H1 (cell line): Measurements from ENCODE around the gene DLL1. TPM values are rescaled to one million over a fixed set of nuclear protein-coding genes. Genes with fewer than 3 reads are reported as not detected.

Experiments
- ASH2L ChIP-seq: fragments of 200-600, 300-600 bp; sonication (generic); IDR thresholded peaks from one replicate; pipeline ENCODE4 v1.7.1; 2017; ENCODE audit warnings: low read length
- BRCA1 ChIP-seq: IDR thresholded peaks from 2 replicates; pipeline ENCODE4 v1.6.1; 2012; ENCODE audit warnings: low read depth, low read length, improper control_type of control experiment
- CREB1 ChIP-seq: IDR thresholded peaks from 2 replicates; pipeline ENCODE4 v1.6.1; 2012; ENCODE audit warnings: inconsistent platforms
- CTBP2 ChIP-seq: IDR thresholded peaks from 2 replicates; pipeline ENCODE4 v1.7.0; 2011; ENCODE audit warnings: borderline replicate concordance, mild to moderate bottlenecking, moderate library complexity, mixed read lengths, low read length; ENCODE audit not compliant: insufficient read depth, insufficient read length
- KDM4A ChIP-seq: IDR thresholded peaks from one replicate; pipeline ENCODE4 v1.7.1; 2012; ENCODE audit warnings: low read depth, mild to moderate bottlenecking, moderate library complexity, low read length, inconsistent platforms; ENCODE audit not compliant: severe bottlenecking
- TAF7 ChIP-seq: optimal IDR thresholded peaks from 2 replicates; pipeline ENCODE3; 2011; ENCODE audit warnings: low read depth, mild to moderate bottlenecking, inconsistent platforms, low read length, moderate library complexity, borderline replicate concordance
- polyA plus RNA-seq, 7 experiments: library from polyadenylated mRNA; depleted of rRNA in 3 of 7; stranded (reverse) in 5 of 7; unstranded in 2 of 7; fragments of >200 nt in 5 of 7; fragments of 200-250 nt in 2 of 7; gene quantifications; 1 replicate in 5 of 7; 2 replicates in 1 of 7; 4 replicates in 1 of 7; pipeline versions ENCODE4 v1.2.1 to v1.2.3, GENCODE V29; 2011 to 2013; ENCODE audit warnings: missing spikeins in 2 of 7, mixed read lengths in 2 of 7
- total RNA-seq: library from RNA; stranded (reverse); fragmentation: NEBNext Ultra II Directional; extraction: Animal tissue kit (Norgen Biotek cat#: 25700); gene quantifications from 2 replicates; pipeline ENCODE4 v1.2.1, GENCODE V29; 2021

The DLL1 gene
- total and polyA plus RNA-seq, 2 of the 8 experiments (the other 6 are each of a cell fraction or from before 2014, with no cell fraction given) = 1.7 to 3.8 TPM

GRCh38 chr6:170278743-170279094 lies 12.2 kb downstream of the DLL1 start (continued):
- TF ChIP-seq CTBP2 (no peak), BRCA1 (no peak), KDM4A (no peak), TAF7 (no peak), CREB1 (no peak), ASH2L (no peak)
